ENCODE results near the gene CUEDC1.

Gene CUEDC1

DNA sequence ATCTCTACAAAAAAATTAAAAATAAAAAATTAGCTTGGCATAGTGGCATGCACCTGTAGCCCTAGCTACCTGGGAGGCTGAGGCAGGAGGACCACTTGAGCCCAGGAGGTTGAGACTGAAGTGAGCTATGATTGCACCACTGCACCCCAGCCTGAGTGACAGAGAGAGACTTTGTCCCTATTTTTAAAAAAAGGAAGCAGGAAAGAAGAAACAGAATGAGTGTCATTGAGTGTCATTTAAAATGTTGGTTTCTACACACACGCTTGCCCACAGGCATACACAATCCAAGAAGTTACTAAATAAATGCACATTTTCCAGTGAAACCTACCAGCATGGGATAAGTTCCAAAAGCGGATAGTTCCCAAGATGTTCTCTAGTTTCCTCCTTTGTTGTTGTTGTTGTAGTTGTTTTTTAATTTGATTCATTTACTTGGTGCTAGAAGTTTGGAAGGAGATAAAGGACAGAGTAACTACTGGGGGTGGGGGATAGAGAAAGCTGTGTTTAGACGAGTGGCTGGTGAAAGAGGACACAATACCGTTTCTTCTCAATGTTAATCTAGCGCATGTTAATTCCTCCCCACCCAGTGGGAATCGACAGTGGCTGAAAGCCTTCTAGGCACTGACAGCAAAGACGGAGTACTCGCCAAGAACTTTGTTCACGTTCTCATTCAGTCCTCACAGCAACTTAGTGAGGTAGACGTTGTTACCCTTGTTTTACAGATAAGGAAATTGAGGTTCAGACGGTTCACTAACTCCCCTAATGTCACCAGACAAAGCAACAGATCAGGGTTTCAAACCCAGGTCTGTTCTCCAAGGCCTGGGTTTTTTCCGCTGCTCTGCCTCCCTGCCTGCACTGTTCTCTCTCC lies 122.7 kb downstream of the CUEDC1 start:
- no peak for DNase-seq

DNA sequence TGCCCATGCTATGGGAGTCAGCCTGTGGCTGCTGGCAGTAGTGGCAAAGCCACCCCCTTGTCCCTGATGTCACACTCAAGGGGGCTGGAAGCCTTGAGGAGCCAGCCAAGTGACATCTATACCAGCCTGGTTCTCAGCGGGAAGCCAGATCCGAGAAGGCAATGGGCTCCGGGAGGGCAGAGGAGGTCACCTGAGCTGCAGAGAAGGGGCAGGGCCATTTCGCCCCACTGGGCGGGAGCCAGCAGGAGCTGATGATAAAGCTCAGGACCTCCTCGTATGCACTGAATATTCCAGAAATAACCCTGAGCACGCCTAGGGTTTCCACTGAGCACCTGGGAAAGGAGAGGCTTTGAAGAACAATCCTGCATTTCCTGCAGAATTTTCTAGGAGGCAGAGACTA lies 124.3 kb downstream of the CUEDC1 start:
- no peak for DNase-seq

DNA sequence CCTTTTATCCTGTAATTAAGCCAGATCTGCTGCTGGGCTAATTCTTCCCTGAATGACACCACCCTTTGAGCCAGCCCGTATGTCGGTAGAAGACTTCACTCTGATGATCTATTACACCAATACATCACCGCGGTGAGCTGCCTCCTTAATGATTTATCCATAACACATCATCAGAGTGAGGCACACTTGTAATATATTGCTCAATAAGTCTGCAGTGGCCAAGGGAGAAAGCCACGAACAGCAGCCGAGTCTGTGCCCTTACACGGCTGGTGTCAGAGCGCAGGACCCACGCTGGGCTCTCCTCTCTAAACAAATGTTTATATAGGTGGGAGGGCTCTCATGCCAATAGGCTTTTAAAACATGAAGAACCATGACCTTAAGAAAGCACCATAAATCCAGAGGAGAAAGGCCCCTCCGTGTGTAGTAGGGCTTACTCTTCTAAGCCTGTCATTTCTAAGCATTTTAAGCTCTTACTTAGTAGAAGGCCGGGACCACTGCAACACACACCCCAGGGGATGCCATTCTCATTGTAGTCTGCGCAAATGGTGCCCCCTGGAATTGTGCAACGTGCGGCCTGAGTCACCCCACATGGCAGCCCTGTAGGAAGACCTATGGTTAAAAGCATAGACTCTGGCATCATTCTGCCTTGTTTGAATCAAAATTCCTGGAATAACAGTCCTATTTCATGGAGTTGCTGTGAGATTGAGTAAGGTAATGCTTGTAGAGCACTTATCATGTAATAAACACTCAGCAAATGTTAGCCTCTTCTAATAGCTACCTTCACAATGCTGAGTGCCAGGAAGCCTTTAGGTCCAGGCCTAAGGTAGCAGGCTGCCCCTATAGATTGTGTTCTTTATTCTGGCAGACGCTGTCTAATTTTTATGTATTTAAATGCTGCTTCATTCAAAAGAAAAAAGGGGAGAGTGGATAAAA lies 131.5 kb downstream of the CUEDC1 start:
- DNase-seq = no peak

DNA sequence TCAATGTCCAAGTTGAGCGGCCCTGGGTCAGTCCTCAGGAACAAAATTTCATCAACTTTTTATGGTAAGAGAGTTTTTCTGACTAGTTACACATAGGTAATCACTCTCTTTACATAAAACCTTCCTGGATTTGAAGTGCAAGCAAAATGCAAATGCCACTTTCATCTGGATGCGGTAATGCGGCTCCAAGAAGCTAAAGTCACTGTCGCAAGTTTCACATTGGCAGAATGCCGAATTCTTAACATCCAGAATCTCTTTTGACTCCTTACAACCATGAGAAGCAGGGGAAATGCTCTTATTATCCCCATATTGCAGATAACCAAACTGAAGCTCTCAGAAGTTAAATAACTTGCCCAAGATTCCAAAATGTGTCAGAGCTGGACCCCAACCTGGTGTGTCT lies 135.3 kb downstream of the CUEDC1 start:
- no peak for DNase-seq

DNA sequence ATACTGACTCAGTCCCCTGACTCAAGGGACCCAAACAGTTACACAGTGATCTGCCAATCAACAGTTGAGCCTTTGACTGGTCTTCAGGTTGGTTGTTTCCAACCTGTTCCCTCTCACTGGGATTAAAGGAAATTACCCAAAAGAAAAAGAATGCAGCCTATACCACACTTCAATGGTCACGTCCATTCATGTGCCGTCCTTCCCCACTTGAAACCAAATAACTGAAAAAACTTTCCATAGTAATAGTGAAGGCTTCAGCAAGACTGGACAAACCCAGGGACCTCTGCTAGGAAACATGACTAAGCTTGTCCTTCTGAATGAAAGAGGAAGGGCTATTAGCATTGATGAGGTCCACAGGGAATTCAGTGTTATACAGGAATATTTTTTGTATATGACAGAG lies 135.9 kb downstream of the CUEDC1 start:
- no peak for DNase-seq

DNA sequence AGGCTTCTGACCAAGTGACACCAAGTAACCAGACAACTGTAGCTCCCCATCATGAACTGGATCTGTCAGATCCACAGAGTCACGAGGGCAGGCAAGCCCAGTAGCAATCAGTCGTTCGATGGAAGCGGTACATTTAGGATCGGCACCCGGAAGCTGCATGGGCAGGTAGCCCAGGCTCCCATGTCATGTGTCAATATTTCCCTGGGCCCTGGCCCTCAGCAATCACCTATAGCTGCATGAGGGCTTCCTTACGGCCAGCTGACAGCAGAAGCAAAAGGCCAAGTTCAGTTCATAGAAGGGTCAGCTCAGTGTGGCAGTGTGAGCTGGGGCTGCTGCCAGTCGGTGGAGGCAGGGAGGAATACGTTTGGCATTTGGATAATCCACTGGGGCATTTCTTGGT lies 137.1 kb downstream of the CUEDC1 start:
- no peak for DNase-seq

DNA sequence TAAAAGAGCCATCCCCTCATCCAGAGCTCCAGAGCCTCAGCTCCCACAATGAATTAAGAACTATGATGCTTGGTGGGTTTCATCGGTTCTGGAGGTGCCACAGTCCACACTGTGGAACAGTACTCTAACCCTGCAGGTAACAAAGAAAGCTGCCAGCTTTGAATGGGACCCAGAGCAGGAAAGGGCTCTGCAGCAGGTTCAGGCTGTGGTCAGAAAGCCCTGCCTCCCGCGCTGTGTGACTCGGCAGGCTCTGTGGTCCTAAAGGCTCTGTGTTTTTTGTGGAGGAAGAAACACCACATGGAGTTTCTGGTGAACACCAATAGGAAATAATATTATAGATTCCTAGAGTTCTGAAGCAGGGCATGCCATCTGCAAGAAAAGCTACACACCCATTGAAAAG lies 137.9 kb downstream of the CUEDC1 start:
- DNase-seq = no peak

DNA sequence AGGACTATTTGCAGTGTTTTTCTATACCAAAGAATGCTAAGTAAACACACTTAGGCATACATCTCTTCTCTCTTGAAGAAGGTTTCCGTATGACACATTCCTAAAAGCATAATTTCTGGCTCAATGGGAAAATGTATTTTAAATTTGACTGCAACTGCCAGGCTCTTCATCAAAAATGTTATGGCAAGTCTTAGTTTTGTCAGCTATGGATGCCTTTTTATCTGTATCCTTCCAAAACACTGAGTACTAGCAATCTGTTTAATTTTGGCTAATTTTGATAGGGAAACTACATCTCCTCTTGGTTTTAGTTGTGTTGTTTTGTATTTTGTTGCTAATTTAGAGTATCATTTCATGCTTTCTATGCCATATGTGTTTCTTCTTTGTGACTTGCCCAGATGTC lies 140.8 kb downstream of the CUEDC1 start:
- DNase-seq = no peak

DNA sequence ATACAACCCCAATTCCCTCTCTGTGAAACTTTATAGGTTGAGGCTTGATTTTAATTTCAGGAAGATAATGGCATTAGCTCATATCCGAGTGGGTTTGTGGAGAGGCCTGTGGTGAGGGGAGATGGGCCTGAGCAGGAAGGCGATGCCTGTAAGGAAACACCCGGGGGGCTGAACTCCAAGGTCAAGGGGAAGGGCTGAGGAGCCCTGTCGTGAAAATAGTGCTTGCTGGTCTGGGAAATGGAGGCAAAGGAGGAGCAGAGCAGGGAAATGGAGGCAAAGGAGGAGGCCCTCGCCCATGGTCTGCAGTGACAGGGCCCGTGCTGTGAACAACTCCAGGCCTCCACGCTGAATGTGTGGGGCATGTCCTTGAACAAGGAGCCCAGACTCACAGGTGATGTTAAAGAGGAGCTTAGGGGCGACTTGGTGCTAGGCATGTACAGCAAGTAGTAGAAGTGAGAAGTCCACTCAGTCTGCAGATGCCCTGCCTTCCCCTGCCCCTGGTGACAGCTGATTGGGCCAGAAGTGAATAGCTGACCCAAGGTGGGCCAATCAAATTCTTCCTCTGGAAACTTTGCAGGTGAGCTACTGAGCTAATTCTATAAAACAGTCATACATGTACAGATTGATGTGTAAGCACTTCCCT lies 143.5 kb downstream of the CUEDC1 start:
- no peak for DNase-seq
